AG04449 (cell line): ENCODE results near the gene GPR45.
A peak's percentile ranks its signal among the peaks of the same experiment; 100 is the strongest.

ENCODE experiments used
- CTCF ChIA-PET: fragments of 350-600 bp; formaldehyde crosslinking; extraction: SDS; loops from one replicate; lab custom pipeline; 2021; ENCODE audit warnings: antibody characterized with exemption; lab: Yijun Ruan, JAX
- POLR2A ChIA-PET: fragments of 400-600, 350-600 bp; formaldehyde crosslinking; extraction: SDS; loops from one replicate; lab custom pipeline; 2020; ENCODE audit warnings: antibody characterized with exemption, inconsistent platforms; lab: Yijun Ruan, JAX
- DNase-seq: peaks from one replicate; pipeline ENCODE4 v3.0.0-alpha.2; 2010; ENCODE audit warnings: low read depth, low spot score
- H3K4me3 ChIP-seq: 2 replicates; pipeline ENCODE4 v1.5.1; 2011; ENCODE audit warnings: low read depth, mild to moderate bottlenecking, control low read depth, low read length
- CTCF ChIP-seq: IDR thresholded peaks from one replicate; pipeline ENCODE4 v1.5.1; 2011; ENCODE audit warnings: mild to moderate bottlenecking, moderate library complexity, low read length, control low read depth, inconsistent platforms; ENCODE audit not compliant: insufficient read depth; ENCODE audit errors: missing control alignments

GPR45 gene

GRCh38 chr2:105239924-105240323 is 1.6 kb upstream of the GPR45 start:
- ChIA-PET POLR2A (no interaction called here), CTCF (interaction anchor here (0.9 to 15.8 kb wide), 12 partner anchors 10 to 298 kb away, joined by 3 to 586 read pairs (median 6); no protein-coding TSS in a partner anchor)
- no peak overlapping the region for H3K4me3 ChIP-seq
- no peak for TF ChIP-seq CTCF
- peak; percentile 87 for DNase-seq

- ChIA-PET POLR2A (no interaction called here), CTCF (interaction anchor here (0.8 to 15.8 kb wide), 5 partner anchors 11 to 128 kb away, joined by 3 to 586 read pairs (median 4); no protein-coding TSS in a partner anchor)
- TF ChIP-seq CTCF: no peak
- no peak for DNase-seq
- H3K4me3 ChIP-seq: no peak overlapping the region
Measured at GRCh38 chr2:105242286-105242993, 897 bp downstream of the GPR45 start.

- CTCF ChIA-PET: interaction anchor here (1.0 to 15.8 kb wide), 6 partner anchors 9 to 129 kb away, joined by 3 to 586 read pairs (median 4); no protein-coding TSS in a partner anchor
- DNase-seq: no peak
- no peak overlapping the region for H3K4me3 ChIP-seq
- TF ChIP-seq CTCF: peak; percentile 26
- POLR2A ChIA-PET: no interaction called here
Measured at GRCh38 chr2:105243961-105244360, 2.4 kb downstream of the GPR45 start.

- H3K4me3 ChIP-seq: no peak overlapping the region
- ChIA-PET POLR2A (no interaction called here), CTCF (interaction anchor here (1.0 to 2.1 kb wide), 3 partner anchors 9 to 55 kb away, joined by 3 to 8 read pairs (median 4); no protein-coding TSS in a partner anchor)
- TF ChIP-seq CTCF: no peak
- no peak for DNase-seq
Measured at GRCh38 chr2:105244451-105244850, 2.9 kb downstream of the GPR45 start.

GRCh38 chr2:105248316-105249070 is 7.0 kb downstream of the GPR45 start:
- no peak for DNase-seq
- CTCF ChIA-PET: interaction anchor here (0.9 to 1.2 kb wide), 2 partner anchors 11 to 12 kb away, joined by 4 to 5 read pairs; no protein-coding TSS in a partner anchor
- POLR2A ChIA-PET: no interaction called here
- TF ChIP-seq CTCF: no peak
- H3K4me3 ChIP-seq: no peak overlapping the region

GRCh38 chr2:105249181-105249580 is 7.6 kb downstream of the GPR45 start:
- DNase-seq: no peak
- no peak for TF ChIP-seq CTCF
- CTCF ChIA-PET: interaction anchor here (0.9 kb wide), 1 partner anchor 12 kb away, joined by 4 read pairs; no protein-coding TSS in a partner anchor
- H3K4me3 ChIP-seq: no peak overlapping the region
- POLR2A ChIA-PET: no interaction called here
